BJ (cell line): Measurements from ENCODE around the gene BAD. TPM values are rescaled to one million over a fixed set of nuclear protein-coding genes. Genes with fewer than 3 reads are reported as not detected.

Source experiments
- CTCF ChIA-PET: fragments of 350-600 bp; formaldehyde crosslinking; extraction: SDS; loops from one replicate; lab custom pipeline; 2021; ENCODE audit warnings: antibody characterized with exemption, inconsistent platforms; lab: Yijun Ruan, JAX
- POLR2A ChIA-PET: fragments of 300-600 bp; sonication (Branson Sonifier 250); formaldehyde crosslinking; extraction: SDS; loops from one replicate; lab custom pipeline; 2021; ENCODE audit warnings: antibody characterized with exemption; lab: Charles Lee
- DNase-seq: peaks from one replicate; pipeline ENCODE4 v3.0.0-alpha.2; 2011; ENCODE audit warnings: low read depth
- H3K27me3 ChIP-seq: 2 replicates; pipeline ENCODE4 v1.6.0; 2011; ENCODE audit warnings: low read length; ENCODE audit not compliant: control insufficient read depth, insufficient read depth
- H3K36me3 ChIP-seq: 2 replicates; pipeline ENCODE4 v1.5.1; 2011; ENCODE audit warnings: low read length; ENCODE audit not compliant: control insufficient read depth, insufficient read depth
- H3K4me3 ChIP-seq: 2 replicates; pipeline ENCODE4 v1.5.1; 2011; ENCODE audit warnings: low read depth, mild to moderate bottlenecking, control low read depth, low read length
- polyA plus RNA-seq: library from polyadenylated mRNA; depleted of rRNA; stranded (reverse); fragments of >200 nt; gene quantifications from 2 replicates; pipeline ENCODE4 v1.2.3, GENCODE V29; 2011
- TF ChIP-seq, protein P1 (sequence below): IDR thresholded peaks from 2 replicates; pipeline ENCODE4 v1.5.1; 2011; ENCODE audit warnings: low read depth, mild to moderate bottlenecking, control low read depth, inconsistent platforms, low read length, moderate library complexity; ENCODE audit not compliant: insufficient read depth

Gene BAD
- polyA plus RNA-seq, 1 experiment, result 85.3 TPM

DNA sequence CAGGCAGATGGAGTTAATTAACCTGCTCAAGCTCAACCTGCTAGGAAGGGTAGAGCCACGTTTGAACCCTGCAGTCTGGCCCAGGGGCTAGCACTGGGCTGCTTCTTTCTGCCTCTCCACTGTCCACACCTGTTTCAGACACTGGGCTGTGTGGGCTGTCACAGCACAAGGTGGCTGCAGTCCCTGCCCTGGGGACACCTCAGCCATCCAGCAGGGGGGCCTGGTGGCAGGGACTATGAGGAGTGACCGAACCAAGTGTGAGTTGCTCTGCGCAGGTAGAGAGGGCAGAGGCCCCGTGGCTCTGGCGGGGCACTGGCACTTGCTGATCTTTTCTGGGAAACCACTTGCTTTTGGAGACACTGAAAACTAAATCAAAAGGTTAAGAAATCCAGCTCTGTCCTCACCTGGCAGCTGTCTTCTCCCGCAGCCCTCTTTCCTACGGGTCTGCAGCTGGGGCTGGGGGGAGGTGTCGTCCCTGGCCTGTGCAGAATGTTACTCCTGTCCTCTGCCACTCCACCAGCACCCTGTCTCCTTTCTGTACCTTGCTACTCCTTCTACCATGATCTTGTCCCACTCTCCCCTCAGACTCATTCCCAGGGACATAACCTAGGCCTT is 5.8 kb downstream of the BAD start:
- TF ChIP-seq, protein P1, sequence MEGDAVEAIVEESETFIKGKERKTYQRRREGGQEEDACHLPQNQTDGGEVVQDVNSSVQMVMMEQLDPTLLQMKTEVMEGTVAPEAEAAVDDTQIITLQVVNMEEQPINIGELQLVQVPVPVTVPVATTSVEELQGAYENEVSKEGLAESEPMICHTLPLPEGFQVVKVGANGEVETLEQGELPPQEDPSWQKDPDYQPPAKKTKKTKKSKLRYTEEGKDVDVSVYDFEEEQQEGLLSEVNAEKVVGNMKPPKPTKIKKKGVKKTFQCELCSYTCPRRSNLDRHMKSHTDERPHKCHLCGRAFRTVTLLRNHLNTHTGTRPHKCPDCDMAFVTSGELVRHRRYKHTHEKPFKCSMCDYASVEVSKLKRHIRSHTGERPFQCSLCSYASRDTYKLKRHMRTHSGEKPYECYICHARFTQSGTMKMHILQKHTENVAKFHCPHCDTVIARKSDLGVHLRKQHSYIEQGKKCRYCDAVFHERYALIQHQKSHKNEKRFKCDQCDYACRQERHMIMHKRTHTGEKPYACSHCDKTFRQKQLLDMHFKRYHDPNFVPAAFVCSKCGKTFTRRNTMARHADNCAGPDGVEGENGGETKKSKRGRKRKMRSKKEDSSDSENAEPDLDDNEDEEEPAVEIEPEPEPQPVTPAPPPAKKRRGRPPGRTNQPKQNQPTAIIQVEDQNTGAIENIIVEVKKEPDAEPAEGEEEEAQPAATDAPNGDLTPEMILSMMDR, result no peak

DNA sequence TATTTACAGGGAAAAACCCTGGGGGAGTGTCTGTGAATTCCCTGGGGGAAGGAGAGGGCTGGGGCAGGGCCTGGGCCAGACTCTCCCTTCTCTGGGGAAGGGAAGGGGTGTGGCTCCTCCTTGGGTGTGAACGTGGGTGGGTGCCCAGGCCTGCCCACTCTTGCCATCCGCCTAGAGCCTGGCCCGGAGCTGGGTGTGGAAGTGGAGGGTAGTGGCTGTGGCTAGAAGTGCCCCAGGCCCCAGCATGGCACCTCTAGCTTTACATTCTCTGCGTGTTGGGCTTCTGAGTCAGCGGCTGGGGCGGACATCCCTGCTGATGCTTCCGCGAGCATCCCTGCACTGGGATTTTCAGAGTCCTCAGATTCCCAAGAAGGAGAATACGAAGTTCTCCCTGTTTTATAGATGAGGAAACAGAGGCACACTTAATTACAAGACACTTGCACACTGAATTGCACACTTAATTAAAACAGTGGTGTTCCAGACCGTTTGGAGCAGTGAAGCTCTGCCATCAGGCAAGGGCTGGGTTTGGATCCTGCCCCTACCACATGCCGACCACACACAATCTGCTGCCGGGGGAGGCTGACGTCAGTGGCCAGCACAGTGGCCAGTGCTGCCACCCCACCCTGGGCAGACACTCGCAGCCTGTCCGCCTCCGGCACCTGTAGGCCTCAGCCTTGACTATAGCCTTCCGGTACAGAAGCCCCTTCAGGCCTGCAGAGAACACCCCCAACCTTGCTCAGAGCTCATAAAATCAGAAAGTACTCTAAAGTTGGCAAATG is 7.6 kb downstream of the BAD start:
- CTCF ChIA-PET, result interaction anchor here (0.6 to 3.7 kb wide), 3 partner anchors 9 to 26 kb away, joined by 3 to 14 read pairs (median 4); no protein-coding TSS in a partner anchor
- H3K36me3 ChIP-seq, result peaks cover 11% of the 10 kb centered on the region
- no peak for DNase-seq
- H3K4me3 ChIP-seq, result no peak overlapping the region
- POLR2A ChIA-PET, result no interaction called here
- H3K27me3 ChIP-seq, result no peaks in the 10 kb centered on the region
- TF ChIP-seq, protein P1, result no peak

More for the DNA sequence above, 5.8 kb downstream of the BAD start:
- no peak overlapping the region for H3K4me3 ChIP-seq
- no peak for DNase-seq
- POLR2A ChIA-PET, result no interaction called here
- H3K27me3 ChIP-seq, result no peaks in the 10 kb centered on the region
- CTCF ChIA-PET, result interaction anchor here (0.9 to 3.7 kb wide), 5 partner anchors 9 to 74 kb away, joined by 3 to 14 read pairs (median 5); no protein-coding TSS in a partner anchor
- H3K36me3 ChIP-seq, result peaks cover 13% of the 10 kb centered on the region

- H3K36me3 ChIP-seq, result peaks cover 11% of the 10 kb centered on the region
- CTCF ChIA-PET, result interaction anchor here (0.5 to 3.7 kb wide), 4 partner anchors 25 to 130 kb away, joined by 3 to 14 read pairs (median 4); no protein-coding TSS in a partner anchor
- H3K27me3 ChIP-seq, result no peaks in the 10 kb centered on the region
- no peak overlapping the region for H3K4me3 ChIP-seq
- DNase-seq, result no peak
- TF ChIP-seq, protein P1, result no peak
- POLR2A ChIA-PET, result no interaction called here
These were observed 8.6 kb downstream of the BAD start for GRCh38 chr11:64275841-64276240.

- ChIA-PET CTCF (interaction anchor here (0.5 to 1.3 kb wide), 3 partner anchors 23 to 130 kb away, joined by 3 read pairs; no protein-coding TSS in a partner anchor), POLR2A (no interaction called here)
- TF ChIP-seq, protein P1, result no peak
- Histone ChIP-seq H3K4me3 (no peak overlapping the region), H3K36me3 (peaks cover 11% of the 10 kb centered on the region), H3K27me3 (no peaks in the 10 kb centered on the region)
- DNase-seq, result no peak
These were observed 9.2 kb downstream of the BAD start for GRCh38 chr11:64275031-64275800.
